GM12891 (cell line): ENCODE data around the gene ADM5.

Experiments used
- DNase-seq: peaks from one replicate; pipeline ENCODE4 v3.0.0; 2011; ENCODE audit warnings: low spot score; ENCODE audit not compliant: insufficient read length
- FAIRE-seq: peaks from 2 replicates; lab custom pipeline; 2011; peaks lifted over from hg19 to GRCh38; lab: Jason Lieb, UNC
- PAX5 ChIP-seq: IDR thresholded peaks from 2 replicates; pipeline ENCODE4 v1.6.1; 2011; ENCODE audit warnings: low read length, moderate library complexity, mild to moderate bottlenecking; ENCODE audit not compliant: insufficient read depth, severe bottlenecking
- POLR2A ChIP-seq: IDR thresholded peaks from 2 replicates; pipeline ENCODE4 v1.6.1; 2011; ENCODE audit warnings: low read depth, low read length, control low read depth
- POLR2AphosphoS5 ChIP-seq: IDR thresholded peaks from 2 replicates; pipeline ENCODE4 v1.6.1; 2011; ENCODE audit warnings: low read depth, low read length, control low read depth
- POU2F2 ChIP-seq: IDR thresholded peaks from 2 replicates; pipeline ENCODE4 v1.6.1; 2011; ENCODE audit warnings: low read depth, mild to moderate bottlenecking, control low read depth, low read length, moderate library complexity
- SPI1 ChIP-seq: IDR thresholded peaks from 2 replicates; pipeline ENCODE4 v1.6.1; 2011; ENCODE audit warnings: low read depth, low read length, control low read depth
- TAF1 ChIP-seq: IDR thresholded peaks from 2 replicates; pipeline ENCODE4 v1.6.1; 2011; ENCODE audit warnings: low read depth, low read length, control low read depth

Gene ADM5

GRCh38 chr19:49699364-49699763, 10.0 kb downstream of the ADM5 start:
- no peak for DNase-seq
- no peak for FAIRE-seq
- TF ChIP-seq POLR2AphosphoS5: no peak
- TF ChIP-seq TAF1: no peak
- no peak for TF ChIP-seq PAX5
- no peak for TF ChIP-seq SPI1

- TF ChIP-seq POLR2AphosphoS5 (no peak), PAX5 (no peak), POLR2A (no peak), TAF1 (no peak), SPI1 (no peak), POU2F2 (no peak)
- FAIRE-seq: no peak
- DNase-seq: no peak
Observed at GRCh38 chr19:49700563-49700962, 11.2 kb downstream of the ADM5 start.

GRCh38 chr19:49701271-49701786, 11.9 kb downstream of the ADM5 start:
- FAIRE-seq: no peak
- DNase-seq: no peak
- TF ChIP-seq TAF1: no peak
- no peak for TF ChIP-seq POU2F2
- no peak for TF ChIP-seq POLR2AphosphoS5
- TF ChIP-seq PAX5: no peak
- no peak for TF ChIP-seq POLR2A

GRCh38 chr19:49704888-49705642, 15.7 kb downstream of the ADM5 start:
- DNase-seq: no peak
- no peak for TF ChIP-seq POU2F2
- TF ChIP-seq TAF1: no peak
- no peak for TF ChIP-seq POLR2A
- TF ChIP-seq POLR2AphosphoS5: no peak
- TF ChIP-seq PAX5: no peak
- no peak for TF ChIP-seq SPI1
- FAIRE-seq: no peak

GRCh38 chr19:49705919-49706318, 16.5 kb downstream of the ADM5 start:
- no peak for DNase-seq
- TF ChIP-seq POLR2A (no peak), PAX5 (no peak), POU2F2 (no peak), TAF1 (no peak), SPI1 (no peak), POLR2AphosphoS5 (no peak)
- no peak for FAIRE-seq

GRCh38 chr19:49710372-49710951, 21.1 kb downstream of the ADM5 start:
- FAIRE-seq (no peak), DNase-seq (no peak)
- no peak for TF ChIP-seq SPI1
- TF ChIP-seq PAX5: no peak
- no peak for TF ChIP-seq POLR2A
- no peak for TF ChIP-seq TAF1
- no peak for TF ChIP-seq POU2F2
- no peak for TF ChIP-seq POLR2AphosphoS5

GRCh38 chr19:49712397-49712859, 23.0 kb downstream of the ADM5 start:
- TF ChIP-seq TAF1 (no peak), PAX5 (no peak), POU2F2 (no peak), POLR2A (no peak), SPI1 (no peak), POLR2AphosphoS5 (no peak)
- no peak for DNase-seq
- no peak for FAIRE-seq

GRCh38 chr19:49713236-49713845, 23.9 kb downstream of the ADM5 start:
- no peak for FAIRE-seq
- no peak for TF ChIP-seq PAX5
- no peak for TF ChIP-seq TAF1
- TF ChIP-seq POU2F2: no peak
- no peak for TF ChIP-seq SPI1
- no peak for DNase-seq

GRCh38 chr19:49716154-49716553, 26.8 kb downstream of the ADM5 start:
- FAIRE-seq (no peak), DNase-seq (no peak)
- TF ChIP-seq POU2F2 (no peak), POLR2A (no peak), SPI1 (no peak), TAF1 (no peak), POLR2AphosphoS5 (no peak), PAX5 (no peak)
